Measurements from ENCODE around the gene GPC5.

DNA sequence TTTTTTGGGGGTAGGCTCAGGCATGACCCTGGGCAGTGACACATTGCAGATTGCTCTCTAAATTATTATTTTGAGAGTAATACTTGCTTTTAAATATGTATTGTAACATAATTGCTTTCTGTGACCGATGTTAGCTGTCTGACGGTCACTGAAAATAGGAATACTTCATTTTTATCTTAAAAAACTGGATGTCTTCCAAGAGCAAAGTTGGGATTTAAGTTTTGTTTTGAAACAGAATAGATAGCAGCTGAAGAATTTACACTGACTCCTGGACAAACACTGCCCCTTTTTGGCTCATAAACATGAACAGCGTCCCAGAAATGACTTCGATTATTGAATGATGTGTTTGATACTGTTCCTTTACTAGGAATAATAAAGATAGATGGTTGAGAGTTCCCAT is 535.9 kb downstream of the GPC5 start:
- TF ChIP-seq EZH2 (IDR thresholded peaks at IDR 0.05; ENCODE audit: insufficient read depth, poor library complexity, severe bottlenecking) (no peak), EZH2phosphoT487 (IDR thresholded peaks at IDR 0.05; ENCODE audit: insufficient read depth, low read depth) (no peak)

Measured in GM23248 (cell line).